Measurements from ENCODE around the gene DHRS1. TPM values are rescaled to one million over a fixed set of nuclear protein-coding genes. Genes with fewer than 3 reads are reported as not detected.

Gene DHRS1
- total and polyA plus RNA-seq, 2 experiments from 2014 or later, result 15.0 to 15.4 TPM

GRCh38 chr14:24282736-24283135, 16.8 kb downstream of the DHRS1 start:
- H3K4me3 ChIP-seq, result no peak overlapping the region
- H3K9me3 Mint-ChIP-seq, result no peaks in the 10 kb centered on the region
- H3K27me3 Mint-ChIP-seq (ENCODE audit: insufficient read depth, low read depth, poor library complexity), result peaks cover 14% of the 10 kb centered on the region
- no peaks in the 10 kb centered on the region for H3K79me2 ChIP-seq (replicated peaks; ENCODE audit: insufficient read depth)
- no peaks in the 10 kb centered on the region for H3K9me2 ChIP-seq (ENCODE audit: insufficient read depth)
- no peak overlapping the region for H3K27ac ChIP-seq (ENCODE audit: low read depth)
- no peak for TF ChIP-seq REST (IDR thresholded peaks at IDR 0.05; ENCODE audit: unreplicated experiment)
- no peak for TF ChIP-seq CREB1 (CRISPR knock-in tag; IDR thresholded peaks at IDR 0.05; ENCODE audit: low read depth)
- no peak for TF ChIP-seq JUNB (IDR thresholded peaks at IDR 0.05; ENCODE audit: unreplicated experiment)
- no peak for TF ChIP-seq EZH2 (IDR thresholded peaks at IDR 0.05; ENCODE audit: low read depth, unreplicated experiment)
- no peak for TF ChIP-seq ZNF331 (CRISPR knock-in tag; IDR thresholded peaks at IDR 0.05; ENCODE audit: low read depth)
- TF ChIP-seq ZNF114 (CRISPR knock-in tag; IDR thresholded peaks at IDR 0.05), result no peak
- no peak for TF ChIP-seq EZH2phosphoT487 (IDR thresholded peaks at IDR 0.05; ENCODE audit: unreplicated experiment)
- TF ChIP-seq NANOG (IDR thresholded peaks at IDR 0.05; ENCODE audit: borderline replicate concordance), result no peak
- TF ChIP-seq POLR2AphosphoS5 (IDR thresholded peaks at IDR 0.05; ENCODE audit: low read depth), result no peak
- TF ChIP-seq STAT1 (IDR thresholded peaks at IDR 0.05; ENCODE audit: unreplicated experiment), result no peak
- TF ChIP-seq ZNF462 (CRISPR knock-in tag; IDR thresholded peaks at IDR 0.05), result no peak
- H3K36me3 ChIP-seq (ENCODE audit: insufficient read depth), result no peaks in the 10 kb centered on the region
- no peak overlapping the region for H2AFZ ChIP-seq
- H4K20me1 ChIP-seq (replicated peaks; ENCODE audit: insufficient read depth), result no peaks in the 10 kb centered on the region; the same call in 1 of the 2 replicates
- no peak for ATAC-seq
- DNase-seq (ENCODE audit: low spot score), result no peak
- H3K4me3 Mint-ChIP-seq, result no peak overlapping the region; the same call in 2 of the 3 replicates
- H3K27me3 ChIP-seq (ENCODE audit: insufficient read depth), result no peaks in the 10 kb centered on the region
- H3K36me3 Mint-ChIP-seq (ENCODE audit: low read depth), result no peaks in the 10 kb centered on the region; the same call in 2 of the 3 replicates
- no peak overlapping the region for H3K4me2 ChIP-seq
- no peaks in the 10 kb centered on the region for H3F3A ChIP-seq (replicated peaks; ENCODE audit: low read depth)
- H3K27ac Mint-ChIP-seq, result no peak overlapping the region
- no peaks in the 10 kb centered on the region for H3K4me1 ChIP-seq (ENCODE audit: insufficient read depth)
- H3K4me1 Mint-ChIP-seq, result no peaks in the 10 kb centered on the region; the same call in 2 of the 3 replicates

Data from GM23338 (cell line).